Anterior cingulate cortex (tissue), 58 donors: ENCODE measurements around the gene GRWD1.

Experiments used
- DNase-seq, 58 donors: peaks; one replicate each; lab custom pipeline; 2025; lab: John Stamatoyannopoulos, UW

Gene GRWD1

DNA sequence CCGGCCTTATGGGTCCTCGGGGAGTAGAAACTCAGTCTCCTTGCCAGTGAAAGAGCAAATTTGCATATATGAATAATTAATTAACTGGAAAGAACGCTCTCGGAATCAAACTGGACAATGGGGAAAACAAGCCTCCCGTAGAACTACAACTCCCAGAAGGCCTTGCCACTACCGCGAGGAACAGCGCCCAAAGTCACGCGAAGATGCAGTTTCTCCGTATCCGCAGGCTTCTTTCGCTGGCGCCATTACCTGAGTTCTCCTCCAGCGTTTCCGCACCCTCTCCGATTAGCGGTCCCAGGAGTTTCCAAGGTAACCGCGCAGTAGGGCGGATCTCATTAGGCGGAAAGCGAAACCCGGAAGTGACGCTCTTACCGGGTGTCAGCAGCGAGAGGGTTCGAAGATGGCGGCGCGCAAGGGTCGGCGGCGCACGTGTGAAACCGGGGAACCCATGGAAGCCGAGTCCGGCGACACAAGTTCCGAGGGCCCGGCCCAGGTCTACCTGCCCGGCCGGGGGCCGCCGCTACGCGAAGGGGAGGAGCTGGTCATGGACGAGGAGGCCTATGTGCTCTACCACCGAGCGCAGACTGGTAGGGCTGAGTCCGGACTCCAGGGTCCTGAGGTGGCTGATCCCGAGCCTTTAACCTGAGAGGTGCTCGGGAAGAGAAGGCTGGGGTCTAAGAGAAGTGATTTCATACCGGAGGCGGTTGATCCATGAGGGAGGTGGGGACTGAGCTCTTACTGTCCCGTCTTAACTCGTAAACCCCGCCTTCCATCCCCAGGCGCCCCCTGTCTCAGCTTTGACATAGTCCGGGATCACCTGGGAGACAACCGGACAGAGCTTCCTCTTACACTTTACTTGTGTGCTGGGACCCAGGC, at the start of gene GRWD1:
Gene GRWD1, plus strand, starts transcription at position 378 of the 876 bp plus-strand sequence. Its CDS starts 23 bp downstream, at position 401.
- DNase-seq: peak; percentile 42 to 95 (median 86)

DNA sequence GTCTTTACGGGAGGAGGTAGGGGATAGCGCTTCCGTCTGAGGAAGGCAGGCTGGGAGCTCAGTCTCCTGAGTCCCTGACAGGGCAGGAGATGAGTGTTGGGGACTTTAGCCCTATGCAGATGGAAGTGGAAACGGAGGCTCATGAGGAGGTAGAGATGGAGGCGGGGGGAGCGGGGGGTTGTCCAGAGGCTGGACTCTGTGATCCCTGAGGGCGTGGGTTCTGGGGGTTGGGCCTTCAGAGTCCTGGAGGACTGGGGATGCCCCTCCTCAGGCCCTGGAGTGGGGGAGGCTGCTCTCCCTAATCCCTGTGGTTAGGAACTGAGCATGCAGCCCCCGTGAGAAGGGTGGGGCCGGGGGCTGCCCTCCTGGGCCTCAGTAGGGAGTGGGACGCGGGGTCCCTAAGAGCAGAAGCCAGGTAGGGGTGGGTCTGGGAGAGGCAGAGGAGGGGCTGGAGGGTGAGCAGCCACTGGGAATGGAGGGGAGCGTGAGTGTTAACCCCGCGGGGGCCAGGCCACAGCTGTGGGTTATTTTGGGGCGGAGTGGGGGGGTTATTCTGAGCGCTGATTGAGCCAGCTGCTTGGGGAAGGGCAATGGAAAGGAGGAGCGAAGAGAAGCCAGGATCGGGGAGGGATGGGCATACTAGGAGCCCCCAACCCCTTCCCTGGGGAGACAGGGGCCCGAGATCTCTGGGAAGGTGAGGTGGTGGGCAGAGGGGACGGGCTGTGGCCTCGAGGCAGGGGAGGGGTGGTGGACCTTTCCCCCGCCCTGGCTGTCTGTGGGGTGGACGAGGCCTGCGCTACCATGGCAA, 49.6 kb upstream of the GRWD1 start:
- no peak for DNase-seq

DNA sequence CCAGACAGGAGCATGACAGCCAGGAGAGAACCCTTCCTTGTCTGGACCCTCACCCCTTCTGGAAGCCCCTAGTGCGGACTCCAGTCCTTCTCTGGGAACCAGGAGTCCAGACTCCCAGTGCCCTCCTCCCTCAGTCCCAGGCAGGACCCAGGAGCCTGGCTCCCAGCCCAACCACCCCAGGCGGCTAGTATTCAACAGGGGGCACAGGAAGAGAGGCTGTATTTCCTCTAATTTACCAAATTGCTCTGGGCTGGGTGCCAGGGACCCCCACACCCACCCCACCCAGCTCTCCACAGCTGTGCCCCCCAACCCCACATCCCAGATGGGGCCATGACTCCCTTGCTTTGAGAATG, 49.0 kb upstream of the GRWD1 start:
- no peak for DNase-seq

DNA sequence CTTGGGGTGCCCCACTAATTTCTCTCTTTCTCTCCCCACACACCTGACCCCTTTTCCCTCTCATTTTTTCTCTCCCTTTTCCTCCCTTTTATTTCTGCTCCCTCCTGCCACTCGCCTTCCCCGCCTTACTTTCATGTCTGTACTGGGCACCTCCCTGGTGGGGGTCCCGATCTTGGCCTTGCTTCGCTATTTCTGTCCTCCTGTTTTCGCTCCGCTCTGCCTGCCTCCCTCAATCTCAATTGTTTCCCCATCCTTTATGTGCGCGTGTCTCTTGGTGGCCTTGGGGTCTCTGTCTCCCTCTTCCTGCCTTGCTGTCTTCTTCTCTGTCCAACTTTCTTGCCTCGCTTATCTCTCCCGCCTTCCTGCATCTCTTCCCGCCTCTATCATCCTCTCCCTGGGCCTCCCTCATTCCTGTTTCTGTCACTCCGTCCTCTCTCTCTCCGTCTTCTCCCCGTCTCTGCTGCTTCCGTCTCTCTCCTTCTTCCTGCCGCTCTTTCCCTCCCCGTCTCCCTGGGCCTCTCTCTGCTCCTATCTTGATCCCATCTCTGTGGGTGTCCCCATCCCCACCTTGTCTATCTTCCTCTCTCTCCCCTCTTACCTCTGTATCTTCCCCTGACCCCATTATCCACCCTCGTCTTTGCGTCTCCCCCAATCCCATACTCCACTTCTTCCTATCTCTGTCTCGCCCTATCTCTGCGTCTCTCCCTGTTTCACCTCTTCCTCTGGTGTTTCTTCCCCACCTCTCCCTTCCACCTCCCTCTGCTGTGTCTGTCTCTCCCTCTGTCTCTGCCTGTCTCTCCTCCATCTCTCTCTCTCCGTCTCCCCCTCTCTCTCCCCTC, 48.3 kb upstream of the GRWD1 start:
- no peak for DNase-seq

DNA sequence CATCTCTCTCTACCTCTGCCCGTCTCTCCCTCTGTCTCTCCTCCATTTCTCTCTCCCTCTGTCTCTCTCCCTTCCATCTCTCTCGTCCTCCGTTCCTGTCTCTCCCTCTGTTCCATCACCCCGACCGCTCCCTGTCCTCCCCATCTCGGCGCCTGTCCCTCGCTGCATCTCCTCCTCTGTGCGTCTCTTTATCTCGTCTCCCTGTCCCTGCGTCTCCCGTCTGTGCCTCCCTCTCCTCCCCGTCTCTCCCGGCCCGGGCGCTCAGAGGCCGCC, 47.7 kb upstream of the GRWD1 start:
- DNase-seq: no peak

DNA sequence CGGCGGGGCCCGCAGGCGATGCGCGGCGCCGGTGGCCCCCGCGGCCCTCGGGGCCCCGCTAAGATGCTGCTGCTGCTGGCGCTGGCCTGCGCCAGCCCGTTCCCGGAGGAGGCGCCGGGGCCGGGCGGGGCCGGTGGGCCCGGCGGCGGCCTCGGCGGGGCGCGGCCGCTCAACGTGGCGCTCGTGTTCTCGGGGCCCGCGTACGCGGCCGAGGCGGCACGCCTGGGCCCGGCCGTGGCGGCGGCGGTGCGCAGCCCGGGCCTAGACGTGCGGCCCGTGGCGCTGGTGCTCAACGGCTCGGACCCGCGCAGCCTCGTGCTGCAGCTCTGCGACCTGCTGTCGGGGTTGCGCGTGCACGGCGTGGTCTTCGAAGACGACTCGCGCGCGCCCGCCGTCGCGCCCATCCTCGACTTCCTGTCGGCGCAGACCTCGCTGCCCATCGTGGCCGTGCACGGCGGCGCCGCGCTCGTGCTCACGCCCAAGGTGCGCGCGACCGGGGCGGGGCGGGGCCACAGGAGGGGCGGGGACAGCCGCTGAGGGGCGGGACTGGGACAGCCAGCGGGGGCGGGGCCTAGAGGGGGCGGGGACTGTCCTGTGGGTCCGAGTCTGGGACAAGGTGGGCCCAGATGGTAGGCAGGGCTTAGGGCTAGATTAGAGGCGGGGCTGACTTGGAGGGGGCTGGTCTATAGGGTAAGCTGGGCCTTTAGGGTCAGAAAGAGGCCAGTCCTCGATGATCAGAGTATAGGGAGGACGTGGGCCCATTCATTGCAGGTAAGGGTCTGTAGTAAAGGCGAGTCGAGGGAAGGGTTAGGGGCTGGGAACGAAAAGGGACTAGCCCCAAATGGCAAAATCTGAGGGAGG, 47.2 kb upstream of the GRWD1 start:
- peak in 14 of 58 donors; percentile 6 to 39 (median 15) for DNase-seq

DNA sequence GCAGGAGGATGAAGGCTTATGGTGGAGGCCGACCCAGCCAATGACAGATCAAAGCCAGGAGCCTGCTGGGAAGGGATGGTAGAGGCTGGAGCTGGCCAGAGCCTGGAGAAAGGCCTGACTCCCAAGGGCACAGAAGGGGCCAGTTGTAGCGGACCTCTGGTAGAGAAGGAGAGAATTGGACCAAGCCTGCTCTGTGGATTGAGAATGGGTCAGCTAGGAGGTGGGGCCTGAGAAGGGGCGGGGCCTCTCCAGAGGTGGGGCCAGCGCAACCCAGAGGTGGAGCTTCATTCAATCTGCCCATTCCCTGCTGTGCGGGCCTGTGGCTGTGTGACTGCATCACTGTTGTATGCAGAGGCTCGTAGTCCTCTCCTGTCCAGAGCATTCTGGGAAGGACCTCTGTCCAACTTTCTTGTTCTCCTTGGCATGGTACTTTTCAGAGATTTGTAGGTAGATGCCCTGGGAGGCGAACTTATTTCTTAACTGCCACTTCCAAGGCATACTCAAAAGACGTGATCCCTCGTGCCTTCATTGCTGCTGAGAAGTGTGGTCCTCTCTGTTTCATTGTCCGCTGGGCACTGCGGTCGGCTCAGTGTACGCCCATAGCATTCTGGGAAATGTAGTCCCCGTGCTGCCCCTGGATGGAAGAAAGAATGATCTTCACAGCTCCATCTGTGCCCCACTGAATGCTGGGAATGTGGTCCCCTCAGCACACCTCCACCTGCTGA, 45.6 kb upstream of the GRWD1 start:
- peak in 2 of 58 donors; percentile 5 to 16 for DNase-seq

DNA sequence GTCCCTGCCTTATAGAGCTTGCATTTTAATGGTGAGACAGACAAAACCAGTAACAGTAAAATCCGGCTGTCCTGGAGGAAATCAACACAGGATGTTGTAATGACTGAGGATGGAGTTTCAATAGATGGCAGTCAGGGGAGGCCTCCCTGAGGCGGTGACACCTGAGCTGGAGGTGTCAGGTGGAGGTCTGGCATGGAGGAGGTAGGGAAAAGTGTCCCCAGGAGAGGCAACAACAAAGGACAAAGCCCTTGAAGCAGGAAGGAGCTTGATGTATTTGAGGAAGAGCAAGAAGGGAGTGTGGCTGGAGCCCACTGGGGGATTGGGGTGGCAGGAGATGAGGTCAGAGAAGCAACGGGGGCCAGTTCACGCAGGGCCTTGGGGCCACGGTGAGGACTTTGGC, 44.5 kb upstream of the GRWD1 start:
- DNase-seq: no peak

DNA sequence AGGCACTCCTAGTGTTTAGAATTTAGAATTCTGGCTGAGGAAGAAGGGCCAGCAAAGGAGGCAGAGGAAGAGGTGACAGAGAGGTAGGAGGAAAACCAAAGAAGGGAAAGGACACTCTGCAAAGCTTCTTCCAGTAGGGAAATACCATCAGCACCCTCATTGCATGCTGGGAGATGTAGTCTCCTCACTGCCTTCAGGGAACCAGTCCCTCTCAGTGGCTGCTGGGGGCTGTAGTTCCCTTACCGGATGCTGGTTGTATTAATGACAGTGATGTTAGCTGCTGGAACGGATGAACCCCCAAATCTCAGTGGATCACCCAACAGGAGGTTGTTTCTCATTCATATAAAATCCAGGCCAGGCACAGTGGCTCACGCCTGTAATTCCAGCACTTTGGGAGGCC, 42.2 kb upstream of the GRWD1 start:
- peak in 30 of 58 donors; percentile 7 to 60 (median 27) for DNase-seq

DNA sequence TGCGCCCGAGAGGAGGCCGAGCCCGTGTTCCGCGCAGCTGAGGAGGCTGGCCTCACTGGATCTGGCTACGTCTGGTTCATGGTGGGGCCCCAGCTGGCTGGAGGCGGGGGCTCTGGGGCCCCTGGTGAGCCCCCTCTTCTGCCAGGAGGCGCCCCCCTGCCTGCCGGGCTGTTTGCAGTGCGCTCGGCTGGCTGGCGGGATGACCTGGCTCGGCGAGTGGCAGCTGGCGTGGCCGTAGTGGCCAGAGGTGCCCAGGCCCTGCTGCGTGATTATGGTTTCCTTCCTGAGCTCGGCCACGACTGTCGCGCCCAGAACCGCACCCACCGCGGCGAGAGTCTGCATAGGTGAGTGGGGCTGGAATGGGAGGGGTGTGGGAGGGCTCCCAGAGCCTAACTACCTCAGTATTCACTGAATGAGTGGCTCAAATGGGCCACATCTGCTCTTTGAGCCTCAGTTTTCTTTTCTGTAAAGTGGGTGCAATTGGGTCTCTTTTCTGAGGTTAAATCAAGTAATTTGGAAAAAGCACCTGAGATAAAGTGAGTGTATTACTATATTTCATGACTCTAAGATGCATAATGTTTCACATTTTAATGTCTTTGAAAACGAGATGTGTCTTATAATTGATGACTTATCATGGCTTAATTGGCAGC, 40.6 kb upstream of the GRWD1 start:
- no peak for DNase-seq

DNA sequence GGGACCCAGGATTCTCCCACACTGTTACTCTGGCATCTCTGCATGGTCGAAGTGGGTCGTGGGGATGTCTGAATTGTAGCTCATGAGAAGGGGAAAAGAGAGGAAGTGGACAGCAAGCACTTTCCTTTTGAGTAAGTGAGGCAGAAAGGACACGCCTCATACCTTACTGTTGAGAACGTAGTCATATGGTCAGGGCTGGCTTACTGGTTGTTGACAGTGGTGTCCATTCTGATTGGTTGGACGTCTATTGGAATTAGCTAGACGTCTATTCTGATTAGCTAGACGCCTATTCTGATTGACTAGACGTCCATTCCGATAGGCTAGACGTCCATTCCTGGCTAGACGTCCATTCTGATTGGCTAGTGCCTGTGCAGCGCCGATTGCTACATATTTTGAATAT, 39.9 kb upstream of the GRWD1 start:
- DNase-seq: no peak

DNA sequence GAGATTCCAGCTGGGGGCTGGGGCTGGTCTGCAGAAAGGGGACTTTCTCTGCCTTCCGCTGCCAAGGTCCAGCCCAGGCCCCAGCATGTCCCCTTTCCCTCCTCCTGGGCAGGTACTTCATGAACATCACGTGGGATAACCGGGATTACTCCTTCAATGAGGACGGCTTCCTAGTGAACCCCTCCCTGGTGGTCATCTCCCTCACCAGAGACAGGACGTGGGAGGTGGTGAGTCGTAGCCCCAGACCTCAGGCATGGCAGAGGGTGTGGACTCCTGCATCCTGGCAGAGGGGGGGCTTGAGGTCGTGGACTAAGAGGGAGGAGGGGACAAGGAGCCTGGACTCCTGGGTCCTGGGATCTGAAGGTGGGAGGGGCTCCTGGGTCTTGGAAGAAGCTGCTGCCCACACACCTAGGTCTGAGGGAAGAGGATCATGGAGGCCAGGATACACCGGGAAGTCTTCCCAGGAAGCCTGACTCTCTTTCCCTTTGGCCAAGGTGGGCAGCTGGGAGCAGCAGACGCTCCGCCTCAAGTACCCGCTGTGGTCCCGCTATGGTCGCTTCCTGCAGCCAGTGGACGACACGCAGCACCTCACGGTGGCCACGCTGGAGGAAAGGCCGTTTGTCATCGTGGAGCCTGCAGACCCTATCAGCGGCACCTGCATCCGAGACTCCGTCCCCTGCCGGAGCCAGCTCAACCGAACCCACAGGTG, 31.8 kb upstream of the GRWD1 start:
- DNase-seq: no peak

DNA sequence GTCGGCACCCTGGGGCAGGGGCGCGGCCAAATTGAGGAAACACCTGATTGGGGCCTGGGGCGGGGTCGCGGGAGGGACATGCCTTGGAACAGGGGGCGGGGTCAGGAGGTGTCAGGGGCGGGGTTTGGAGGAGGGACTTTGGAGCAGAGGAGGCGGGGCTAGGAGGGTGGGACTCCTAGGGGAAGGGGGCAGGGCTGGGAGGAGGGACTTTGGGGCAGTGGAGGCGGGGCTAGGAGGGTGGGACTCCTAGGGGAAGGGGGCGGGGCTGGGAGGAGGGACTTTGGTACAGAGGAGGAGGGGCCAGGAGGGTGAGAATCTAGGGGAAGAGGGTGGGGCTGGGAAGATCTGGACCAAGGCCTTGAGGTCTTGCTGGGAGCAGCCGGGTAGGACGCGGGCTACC, 30.4 kb upstream of the GRWD1 start:
- DNase-seq: peak in 24 of 58 donors; percentile 6 to 55 (median 23)

DNA sequence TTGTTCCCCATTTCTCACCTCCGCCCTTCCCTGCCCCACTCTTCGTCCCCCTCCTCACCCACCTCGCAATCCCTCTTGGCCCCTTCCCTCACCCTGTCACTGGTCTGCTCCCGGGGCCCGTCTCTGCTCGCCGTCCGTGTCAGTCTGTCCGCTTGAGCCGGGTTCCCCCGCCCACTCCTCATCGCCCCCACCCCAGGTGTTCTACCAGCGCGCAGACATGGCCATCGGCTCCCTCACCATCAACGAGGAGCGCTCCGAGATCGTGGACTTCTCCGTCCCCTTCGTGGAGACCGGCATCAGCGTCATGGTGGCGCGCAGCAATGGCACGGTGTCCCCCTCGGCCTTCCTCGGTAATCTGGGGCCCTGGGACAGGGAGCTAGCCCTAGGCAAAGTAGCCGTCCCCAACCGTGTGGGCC, 30.0 kb upstream of the GRWD1 start:
- DNase-seq: no peak

DNA sequence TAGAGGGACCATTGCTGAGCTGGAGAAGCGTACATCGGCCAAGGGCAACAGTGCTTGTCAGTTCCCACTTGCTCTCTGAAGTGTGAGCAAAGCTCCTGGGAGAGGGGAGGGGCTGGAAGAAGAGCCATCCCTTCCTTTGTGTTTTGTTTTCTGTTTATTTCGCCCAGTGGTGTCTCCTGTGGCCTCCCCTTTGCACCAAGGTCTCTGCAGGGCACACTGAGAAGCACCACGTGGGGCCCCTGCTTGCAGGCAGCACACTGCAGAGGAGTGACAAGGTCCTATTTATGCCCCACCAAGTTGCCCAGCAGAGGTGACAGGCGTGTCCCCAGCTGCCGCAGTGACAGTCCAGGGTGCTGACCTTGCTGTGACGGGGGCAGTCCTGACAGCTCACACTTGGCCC, 28.4 kb upstream of the GRWD1 start:
- DNase-seq: no peak

DNA sequence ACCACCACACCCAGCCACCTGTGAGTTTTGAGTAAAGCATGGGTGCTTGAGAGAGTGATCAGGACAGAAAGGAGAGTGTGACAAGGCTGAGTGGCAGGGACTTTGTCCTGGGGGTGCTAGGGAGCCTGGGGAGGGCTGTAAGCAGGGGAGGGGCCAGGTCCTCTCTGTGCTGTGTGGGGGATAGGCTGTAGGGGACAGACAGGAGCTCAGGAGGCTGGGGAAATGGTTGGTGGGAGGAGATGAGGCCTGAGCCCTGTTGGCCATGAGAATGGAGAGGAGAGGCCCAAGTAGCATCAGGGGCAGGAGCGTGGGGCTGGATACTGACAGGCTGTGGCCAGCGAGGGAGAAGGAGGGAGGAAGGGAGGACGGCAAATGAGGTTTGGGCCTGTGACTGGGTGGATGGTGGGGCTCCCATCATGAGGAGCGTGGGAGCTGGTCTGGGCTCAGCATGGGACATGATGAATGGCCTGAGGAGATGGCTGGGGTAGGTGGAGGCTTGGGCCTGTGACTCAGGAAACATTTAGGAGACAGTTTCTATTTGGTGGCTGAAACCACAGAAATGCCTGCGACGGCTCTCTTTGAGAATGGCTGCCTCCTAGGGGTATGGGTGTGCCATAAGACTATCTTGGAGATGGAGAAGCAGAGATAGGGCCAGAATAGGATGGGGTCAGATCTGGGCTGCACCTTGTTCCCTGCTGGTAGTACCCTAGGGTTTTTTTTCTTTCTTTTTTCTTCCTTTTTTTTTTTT, 27.3 kb upstream of the GRWD1 start:
- DNase-seq: no peak

DNA sequence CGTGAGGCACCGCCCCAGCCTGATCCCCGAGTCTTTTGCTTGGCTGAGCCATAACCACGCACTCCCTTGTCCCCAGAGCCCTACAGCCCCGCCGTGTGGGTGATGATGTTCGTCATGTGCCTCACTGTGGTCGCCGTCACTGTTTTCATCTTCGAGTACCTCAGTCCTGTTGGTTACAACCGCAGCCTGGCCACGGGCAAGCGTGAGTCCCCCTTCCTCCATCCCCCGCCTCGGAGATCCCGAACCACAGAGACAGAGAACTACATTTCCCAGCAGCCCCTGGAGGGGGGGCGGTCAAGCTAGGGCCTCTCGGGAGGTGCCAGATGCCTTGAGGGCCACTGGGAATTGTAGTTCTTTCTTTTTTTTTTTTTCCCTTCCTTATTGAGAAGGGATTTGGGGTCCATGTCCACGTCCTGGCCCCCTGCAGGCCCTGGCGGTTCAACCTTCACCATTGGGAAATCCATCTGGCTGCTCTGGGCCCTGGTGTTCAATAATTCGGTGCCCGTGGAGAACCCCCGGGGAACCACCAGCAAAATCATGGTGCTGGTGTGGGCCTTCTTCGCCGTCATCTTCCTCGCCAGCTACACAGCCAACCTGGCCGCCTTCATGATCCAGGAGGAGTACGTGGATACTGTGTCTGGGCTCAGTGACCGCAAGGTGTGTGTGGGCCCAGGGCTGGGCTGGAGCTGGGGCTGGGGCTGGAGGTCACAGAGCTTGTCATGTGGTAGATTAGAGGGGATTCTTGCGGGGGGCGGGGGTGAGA, 26.4 kb upstream of the GRWD1 start:
- peak in 22 of 58 donors; percentile 4 to 56 (median 28) for DNase-seq
